Ishikawa (cell line): ENCODE data around the gene CDK5.

Experiments used
- CEBPB ChIP-seq: IDR thresholded peaks from 2 replicates; pipeline ENCODE4 v1.6.1; 2012
- CREB1 ChIP-seq: IDR thresholded peaks from 2 replicates; pipeline ENCODE4 v1.6.1; 2012; ENCODE audit warnings: low read depth
- EGR1 ChIP-seq: IDR thresholded peaks from 2 replicates; pipeline ENCODE4 v1.6.1; 2012
- EP300 ChIP-seq: IDR thresholded peaks from 2 replicates; pipeline ENCODE4 v1.6.1; 2012; ENCODE audit warnings: borderline replicate concordance
- FOXM1 ChIP-seq: IDR thresholded peaks from 2 replicates; pipeline ENCODE4 v1.6.1; 2012; ENCODE audit warnings: low read depth, borderline replicate concordance
- NFIC ChIP-seq: IDR thresholded peaks from 2 replicates; pipeline ENCODE4 v1.6.1; 2012
- RAD21 ChIP-seq: IDR thresholded peaks from 2 replicates; pipeline ENCODE4 v1.6.1; 2012; ENCODE audit warnings: low read depth
- TAF1 ChIP-seq: IDR thresholded peaks from 2 replicates; pipeline ENCODE4 v1.6.1; 2012; ENCODE audit warnings: low read depth, mild to moderate bottlenecking
- TCF12 ChIP-seq: IDR thresholded peaks from 2 replicates; pipeline ENCODE4 v1.6.1; 2012; ENCODE audit warnings: low read depth
- TEAD4 ChIP-seq: IDR thresholded peaks from 2 replicates; pipeline ENCODE4 v1.6.1; 2012
- YY1 ChIP-seq: IDR thresholded peaks from 2 replicates; pipeline ENCODE4 v1.6.1; 2012; ENCODE audit warnings: low read depth
- ZBTB7A ChIP-seq: IDR thresholded peaks from 2 replicates; pipeline ENCODE4 v1.6.1; 2012; ENCODE audit warnings: low read depth
- TF ChIP-seq, protein P1 (sequence below): IDR thresholded peaks from 2 replicates; pipeline ENCODE4 v1.6.1; 2012; ENCODE audit warnings: low read depth, mild to moderate bottlenecking
- TF ChIP-seq, protein P2 (sequence below): IDR thresholded peaks from 2 replicates; pipeline ENCODE4 v1.6.1; 2012
- TF ChIP-seq, protein P3 (sequence below): IDR thresholded peaks from 2 replicates; pipeline ENCODE4 v1.6.1; 2012

CDK5 gene

DNA sequence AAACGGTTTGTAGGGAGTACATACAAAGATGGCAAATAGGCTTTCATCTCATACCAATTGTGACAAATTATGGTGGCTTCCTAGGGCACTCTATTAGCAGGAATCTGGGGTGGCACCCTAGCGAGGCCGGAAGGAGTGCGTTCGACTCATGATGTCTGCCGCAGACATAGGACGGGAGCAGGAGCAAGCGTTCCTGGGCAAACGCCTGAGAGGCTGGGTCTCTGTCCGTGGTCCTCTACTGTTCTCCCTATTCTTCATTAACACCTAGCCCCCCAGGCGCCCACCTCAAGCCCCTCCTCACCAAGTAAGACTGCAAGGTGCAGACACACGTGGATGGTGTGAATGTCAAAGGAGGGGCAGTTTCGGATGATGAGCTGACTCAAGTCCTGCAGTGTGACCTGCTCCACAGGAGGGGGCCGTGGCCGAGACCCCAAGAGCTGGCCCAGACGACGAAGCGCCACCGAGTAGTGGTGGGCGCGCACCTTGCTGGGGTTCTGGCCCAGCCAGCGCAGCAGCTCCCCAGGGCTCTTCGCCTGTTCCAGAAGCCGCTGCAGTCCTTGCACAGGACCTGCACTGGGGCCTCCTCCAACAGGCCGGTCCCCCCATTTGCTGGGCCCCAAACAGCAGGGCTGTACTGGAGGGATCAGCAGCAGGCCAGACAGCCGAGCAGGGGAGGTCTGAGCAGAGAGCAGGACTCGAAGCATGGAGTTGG is 21.7 kb upstream of the CDK5 start:
- no peak for TF ChIP-seq CREB1

DNA sequence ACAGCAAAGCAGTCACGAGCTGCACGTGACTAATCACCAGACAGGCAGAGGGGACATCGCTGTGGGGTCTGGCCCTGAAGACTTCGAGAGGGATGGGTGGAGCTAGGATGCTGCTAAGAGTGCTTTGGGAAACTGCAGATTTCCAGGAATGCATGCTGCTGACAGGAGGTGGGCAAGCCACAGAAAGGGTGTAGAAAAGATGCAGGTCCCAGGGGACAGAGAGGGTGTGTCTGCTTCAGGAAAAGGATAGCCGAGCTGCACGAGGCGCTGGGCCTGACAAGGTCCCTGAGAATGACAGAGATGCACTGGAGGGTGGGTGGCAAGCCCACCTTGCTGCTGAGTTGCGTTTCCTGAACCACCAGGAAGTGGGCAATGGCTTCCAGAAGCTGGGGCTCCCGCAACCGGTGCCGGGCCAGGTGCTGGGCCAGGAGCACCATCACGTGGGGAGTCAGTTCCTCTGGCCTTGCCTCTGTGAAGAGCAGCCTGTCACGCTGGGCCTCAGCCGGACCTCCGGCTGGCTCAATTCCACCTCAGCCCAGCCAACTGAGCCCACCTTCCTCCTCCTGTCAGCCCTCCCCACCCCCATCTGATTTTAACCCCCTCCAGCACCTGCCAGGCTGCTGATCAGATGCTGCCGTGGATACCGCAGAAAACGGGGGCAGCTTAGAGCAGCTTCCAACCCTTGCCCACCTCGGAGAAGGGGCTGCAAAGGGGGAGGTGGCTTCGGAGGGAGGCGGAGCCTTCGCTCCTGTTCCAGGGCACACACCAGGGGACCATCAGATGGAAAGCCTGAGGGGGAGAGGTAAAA is 20.7 kb upstream of the CDK5 start:
- TF ChIP-seq NFIC = no peak
- no peak for TF ChIP-seq TAF1
- no peak for TF ChIP-seq EGR1
- no peak for TF ChIP-seq FOXM1
- no peak for TF ChIP-seq CEBPB
- TF ChIP-seq, protein P1, sequence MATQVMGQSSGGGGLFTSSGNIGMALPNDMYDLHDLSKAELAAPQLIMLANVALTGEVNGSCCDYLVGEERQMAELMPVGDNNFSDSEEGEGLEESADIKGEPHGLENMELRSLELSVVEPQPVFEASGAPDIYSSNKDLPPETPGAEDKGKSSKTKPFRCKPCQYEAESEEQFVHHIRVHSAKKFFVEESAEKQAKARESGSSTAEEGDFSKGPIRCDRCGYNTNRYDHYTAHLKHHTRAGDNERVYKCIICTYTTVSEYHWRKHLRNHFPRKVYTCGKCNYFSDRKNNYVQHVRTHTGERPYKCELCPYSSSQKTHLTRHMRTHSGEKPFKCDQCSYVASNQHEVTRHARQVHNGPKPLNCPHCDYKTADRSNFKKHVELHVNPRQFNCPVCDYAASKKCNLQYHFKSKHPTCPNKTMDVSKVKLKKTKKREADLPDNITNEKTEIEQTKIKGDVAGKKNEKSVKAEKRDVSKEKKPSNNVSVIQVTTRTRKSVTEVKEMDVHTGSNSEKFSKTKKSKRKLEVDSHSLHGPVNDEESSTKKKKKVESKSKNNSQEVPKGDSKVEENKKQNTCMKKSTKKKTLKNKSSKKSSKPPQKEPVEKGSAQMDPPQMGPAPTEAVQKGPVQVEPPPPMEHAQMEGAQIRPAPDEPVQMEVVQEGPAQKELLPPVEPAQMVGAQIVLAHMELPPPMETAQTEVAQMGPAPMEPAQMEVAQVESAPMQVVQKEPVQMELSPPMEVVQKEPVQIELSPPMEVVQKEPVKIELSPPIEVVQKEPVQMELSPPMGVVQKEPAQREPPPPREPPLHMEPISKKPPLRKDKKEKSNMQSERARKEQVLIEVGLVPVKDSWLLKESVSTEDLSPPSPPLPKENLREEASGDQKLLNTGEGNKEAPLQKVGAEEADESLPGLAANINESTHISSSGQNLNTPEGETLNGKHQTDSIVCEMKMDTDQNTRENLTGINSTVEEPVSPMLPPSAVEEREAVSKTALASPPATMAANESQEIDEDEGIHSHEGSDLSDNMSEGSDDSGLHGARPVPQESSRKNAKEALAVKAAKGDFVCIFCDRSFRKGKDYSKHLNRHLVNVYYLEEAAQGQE = no peak
- no peak for TF ChIP-seq ZBTB7A
- no peak for TF ChIP-seq RAD21
- TF ChIP-seq, protein P2, sequence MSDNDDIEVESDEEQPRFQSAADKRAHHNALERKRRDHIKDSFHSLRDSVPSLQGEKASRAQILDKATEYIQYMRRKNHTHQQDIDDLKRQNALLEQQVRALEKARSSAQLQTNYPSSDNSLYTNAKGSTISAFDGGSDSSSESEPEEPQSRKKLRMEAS = no peak
- no peak for TF ChIP-seq CREB1
- TF ChIP-seq, protein P3, sequence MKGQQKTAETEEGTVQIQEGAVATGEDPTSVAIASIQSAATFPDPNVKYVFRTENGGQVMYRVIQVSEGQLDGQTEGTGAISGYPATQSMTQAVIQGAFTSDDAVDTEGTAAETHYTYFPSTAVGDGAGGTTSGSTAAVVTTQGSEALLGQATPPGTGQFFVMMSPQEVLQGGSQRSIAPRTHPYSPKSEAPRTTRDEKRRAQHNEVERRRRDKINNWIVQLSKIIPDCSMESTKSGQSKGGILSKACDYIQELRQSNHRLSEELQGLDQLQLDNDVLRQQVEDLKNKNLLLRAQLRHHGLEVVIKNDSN = no peak
- TF ChIP-seq TEAD4 = no peak
- no peak for TF ChIP-seq EP300
- no peak for TF ChIP-seq YY1
- TF ChIP-seq TCF12 = no peak

DNA sequence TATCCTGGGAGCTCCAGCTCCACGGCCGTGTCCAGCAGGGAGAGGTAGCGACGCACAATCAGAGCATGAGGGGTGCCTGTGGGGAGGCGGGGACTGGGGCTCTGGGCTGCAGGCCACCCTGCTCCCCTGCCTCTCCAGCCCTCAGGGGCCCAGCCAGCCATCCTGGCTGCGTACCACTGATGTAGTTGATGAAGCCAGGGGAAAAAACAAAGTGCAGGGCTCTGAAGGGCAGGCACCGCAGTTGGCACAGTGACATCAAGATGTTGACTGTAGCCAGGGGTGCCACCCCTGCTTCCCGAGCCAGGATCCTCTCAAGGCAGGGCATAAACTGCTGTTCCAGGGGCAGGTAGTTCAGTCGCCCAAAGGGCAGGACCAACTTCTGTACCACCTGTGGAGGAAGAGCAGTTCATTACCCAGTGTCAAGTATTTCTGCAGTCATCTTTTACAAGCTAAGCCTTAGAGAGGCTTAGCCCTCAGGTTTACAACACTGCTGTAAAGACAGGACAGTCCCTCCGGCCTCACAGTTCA is 20.1 kb upstream of the CDK5 start:
- TF ChIP-seq TAF1 (no peak), NFIC (no peak), YY1 (no peak), EGR1 (no peak), CEBPB (no peak), TEAD4 (no peak), TCF12 (no peak), RAD21 (no peak), ZBTB7A (no peak), FOXM1 (no peak), CREB1 (no peak), EP300 (no peak)
- TF ChIP-seq, protein P1 = no peak
- TF ChIP-seq, protein P3 = no peak

DNA sequence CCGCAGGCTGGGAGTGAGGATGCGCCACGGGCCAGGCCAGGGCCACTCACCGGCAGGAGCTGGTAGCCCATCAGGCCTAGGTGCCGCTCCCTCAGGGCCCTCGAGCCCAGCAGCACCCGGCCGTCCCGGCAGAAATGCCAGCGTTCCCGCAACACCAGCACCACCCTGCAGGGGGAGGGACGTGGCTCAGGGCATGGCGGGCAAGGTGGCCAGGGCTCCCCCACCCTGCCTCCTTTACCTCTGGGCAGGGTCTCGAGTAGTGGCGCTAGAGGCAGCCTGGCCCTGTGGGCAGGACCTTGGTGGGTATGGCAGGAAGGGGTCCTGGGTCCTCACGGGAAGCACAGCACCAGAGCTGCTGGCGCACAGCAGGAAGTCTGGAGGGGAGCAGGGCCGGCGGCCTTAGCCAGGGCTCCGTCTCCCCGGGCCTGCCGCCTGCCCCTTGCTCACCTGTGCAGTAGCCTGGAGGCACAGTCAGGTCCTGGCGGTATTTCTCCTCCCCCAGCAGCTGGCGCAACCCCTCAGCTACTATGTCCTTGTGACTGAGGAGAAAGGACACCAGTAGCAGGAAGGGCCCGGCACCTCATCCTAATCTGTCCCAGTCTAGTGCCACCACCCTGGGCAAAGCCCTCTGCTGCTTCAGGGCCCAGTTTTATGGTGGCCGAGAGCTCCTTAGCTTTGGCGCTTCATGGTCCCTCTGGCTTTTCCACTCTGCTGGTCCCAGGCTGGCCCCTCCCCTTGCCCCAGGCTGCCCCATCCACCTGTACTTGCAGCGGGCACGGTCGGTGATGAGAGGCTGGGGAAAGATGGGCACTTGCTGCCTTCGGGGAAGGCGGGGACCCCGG is 19.4 kb upstream of the CDK5 start:
- TF ChIP-seq TCF12 (no peak), EP300 (no peak), TAF1 (no peak), YY1 (no peak), ZBTB7A (no peak), RAD21 (no peak), TEAD4 (no peak), CEBPB (no peak), EGR1 (no peak), CREB1 (no peak), FOXM1 (no peak)
- TF ChIP-seq, protein P2 = no peak
- TF ChIP-seq, protein P1 = no peak
- TF ChIP-seq, protein P3 = no peak
